ENCODE data around the gene CDH4. TPM values are rescaled to one million over a fixed set of nuclear protein-coding genes. Genes with fewer than 3 reads are reported as not detected.

The CDH4 gene
- total RNA-seq, 2 donors from 2014 or later: 0.19 to 0.65 TPM

DNA sequence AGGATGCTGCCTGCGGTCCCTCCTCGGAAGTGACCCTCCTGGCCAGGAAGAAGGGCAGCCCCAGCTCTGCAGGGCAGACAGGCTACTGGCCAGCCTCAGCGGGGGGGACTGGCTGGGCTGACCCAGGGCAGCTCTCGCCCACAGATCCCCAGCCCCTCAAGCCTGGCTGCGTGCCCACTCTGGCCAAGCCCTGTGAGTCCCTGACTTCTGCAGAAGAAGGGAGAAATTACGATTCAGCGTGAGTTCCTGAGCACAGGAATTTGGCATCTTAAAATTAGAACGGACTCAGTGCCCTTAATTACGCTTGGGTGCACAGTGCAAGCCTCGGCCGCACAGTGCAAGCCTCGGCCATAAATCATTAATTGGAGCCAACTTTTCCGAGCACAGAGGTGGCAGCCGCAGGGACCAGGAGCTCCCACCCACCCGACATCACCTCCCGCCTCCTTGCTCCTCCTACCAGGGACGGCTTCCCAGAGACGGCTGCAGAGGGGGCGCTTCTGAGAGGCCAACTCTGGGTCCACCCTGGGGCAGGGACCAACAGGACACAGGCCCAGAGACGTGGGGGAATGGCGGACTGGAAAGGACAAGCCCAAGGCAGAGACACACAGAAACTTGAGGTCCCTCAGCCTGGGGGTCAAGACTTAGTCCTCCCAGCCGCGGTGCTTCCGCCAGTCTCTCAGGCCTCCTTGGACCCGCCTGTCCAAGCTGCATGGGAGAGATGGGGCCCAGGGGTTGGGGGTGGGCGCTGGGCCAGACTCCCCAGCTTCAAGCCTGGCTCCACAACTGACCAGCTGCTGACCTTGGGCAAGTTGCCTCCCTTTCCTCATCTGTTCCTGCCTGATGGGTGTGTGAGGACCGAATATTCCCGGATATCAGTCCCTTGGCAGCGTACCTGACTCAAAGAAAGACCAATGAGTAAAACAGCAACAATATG is 648.2 kb downstream of the CDH4 start:
- DNase-seq (ENCODE audit: low spot score): no peak
- intact Hi-C loops (cut with DNase I): no loop called here

DNA sequence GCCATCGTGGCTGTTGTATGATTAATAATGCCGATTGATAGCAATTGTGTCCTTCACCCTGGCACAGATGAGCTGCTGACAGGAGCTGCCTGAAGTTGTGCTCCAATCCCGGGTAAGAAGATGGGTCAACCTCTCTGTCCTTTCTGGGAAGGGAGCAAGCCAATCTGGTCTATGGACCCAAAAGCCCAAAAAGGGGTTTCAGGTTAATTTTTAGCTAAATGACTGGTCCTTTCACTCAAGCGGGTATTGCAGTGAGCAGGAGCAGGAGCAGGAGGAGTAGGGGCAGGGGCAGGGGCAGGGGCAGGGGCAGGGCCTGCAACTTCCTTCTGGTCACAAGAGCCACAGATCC is 648.9 kb downstream of the CDH4 start:
- intact Hi-C loops (cut with DNase I): no loop called here
- DNase-seq (ENCODE audit: low spot score): no peak

DNA sequence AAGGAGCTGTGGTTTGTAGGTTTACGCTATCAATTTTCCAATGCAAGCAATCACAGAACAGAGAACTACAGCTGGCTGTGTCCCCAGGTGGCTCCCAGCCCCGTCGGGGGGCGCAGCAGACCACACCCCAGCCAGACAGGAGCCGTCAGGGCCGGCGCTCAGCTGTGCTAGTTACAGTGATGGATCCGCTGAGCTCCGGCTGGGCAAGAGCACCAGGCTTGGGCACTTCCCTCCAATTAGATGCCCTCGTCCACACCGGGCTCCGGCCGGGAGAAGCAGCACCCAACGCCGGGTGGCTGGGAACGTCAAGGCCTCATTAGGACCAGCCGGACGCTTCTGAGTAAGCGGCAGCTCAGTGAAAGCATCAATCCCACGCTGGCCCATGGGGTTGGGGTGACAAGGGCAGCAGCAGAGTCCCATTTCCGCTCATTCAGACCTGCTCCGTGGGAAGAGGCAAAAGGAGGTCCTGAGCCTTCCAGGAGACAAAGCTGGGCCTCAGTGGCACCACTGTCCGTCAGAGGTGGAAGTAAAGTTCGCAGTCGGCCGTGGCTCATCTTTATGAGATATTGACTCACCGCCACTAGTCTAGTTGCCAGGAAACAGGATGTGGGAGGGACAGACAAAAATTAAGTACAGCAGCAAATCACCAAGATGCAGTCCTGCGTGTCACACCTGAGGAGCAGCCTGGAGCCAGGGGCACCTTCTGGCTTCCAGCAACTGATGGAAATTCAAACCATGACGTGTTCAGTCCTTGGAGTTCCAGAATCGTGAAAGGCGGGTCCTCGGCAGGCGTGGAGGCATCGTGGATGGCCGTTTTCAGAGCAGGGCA is 649.5 kb downstream of the CDH4 start:
- intact Hi-C loops (cut with DNase I): no loop called here
- no peak for DNase-seq (ENCODE audit: low spot score)

DNA sequence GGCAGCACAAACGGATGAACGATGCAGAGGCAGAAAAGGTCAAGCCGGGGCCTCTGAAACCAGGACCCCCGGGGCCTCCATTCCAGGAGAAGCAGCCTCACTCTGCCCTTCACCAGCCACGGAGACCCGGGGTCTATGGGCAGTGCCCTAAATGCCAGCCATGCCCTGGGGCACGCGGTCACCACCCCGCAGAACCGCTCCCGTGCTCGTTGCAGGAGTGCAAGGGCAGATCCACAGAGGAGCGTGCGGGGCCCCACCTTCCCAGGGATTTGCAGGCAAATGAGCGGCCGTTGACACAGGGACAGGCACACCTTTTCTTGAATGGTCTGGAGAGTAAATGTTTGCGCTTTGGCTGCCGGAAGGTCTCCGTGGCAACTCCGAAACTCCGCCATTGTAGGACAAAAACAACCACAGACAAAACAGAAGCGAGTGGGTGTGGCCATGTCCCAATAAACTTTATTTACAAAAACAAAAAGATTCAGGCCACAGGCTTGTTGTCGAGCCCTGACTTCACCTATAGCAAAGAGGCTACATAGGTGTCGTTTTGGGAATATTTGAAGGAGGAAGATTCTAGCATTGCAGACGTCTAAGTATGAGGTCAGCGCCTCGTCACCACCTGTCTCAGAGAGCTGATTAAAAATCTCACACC is 650.3 kb downstream of the CDH4 start:
- intact Hi-C loops (cut with DNase I): no loop called here
- no peak for DNase-seq (ENCODE audit: low spot score)

DNA sequence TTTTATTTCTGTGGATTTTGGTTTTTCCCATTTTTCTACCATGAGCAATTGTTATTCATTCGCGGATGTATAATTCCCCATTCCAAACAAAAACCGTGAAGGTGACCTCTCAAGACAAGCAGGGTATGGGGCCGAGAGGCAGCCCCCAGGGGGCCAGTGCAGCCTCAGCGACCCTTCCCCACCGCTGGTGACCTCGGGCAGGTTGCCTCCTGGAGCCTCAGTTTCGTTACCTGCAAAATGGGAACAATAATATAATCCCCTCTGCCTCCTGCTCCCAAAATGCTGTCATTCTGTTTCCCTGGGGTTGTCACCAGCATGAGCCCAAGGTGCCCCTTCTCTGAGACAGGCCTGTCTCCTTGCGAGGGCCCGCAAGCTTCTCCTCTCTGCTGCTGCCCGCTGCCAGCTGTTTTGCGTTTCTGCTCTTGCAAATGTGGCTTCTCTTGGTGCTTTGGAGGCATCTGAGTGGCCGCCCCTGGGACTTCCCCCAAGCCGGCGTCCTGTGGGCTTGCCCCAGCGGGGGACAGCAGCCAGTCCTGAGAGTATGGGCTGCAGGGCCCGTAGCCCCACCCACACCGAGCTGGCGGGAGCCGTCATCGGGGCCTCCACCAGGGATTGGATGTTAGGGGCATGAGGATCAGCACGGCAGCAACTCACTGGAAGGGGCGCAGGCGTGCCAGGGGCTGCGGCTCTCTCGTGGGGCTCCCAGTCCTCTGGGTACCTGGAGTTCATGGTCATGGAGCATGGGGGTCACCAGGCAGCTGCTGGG is 651.7 kb downstream of the CDH4 start:
- intact Hi-C loops (cut with DNase I): no loop called here
- DNase-seq (ENCODE audit: low spot score): no peak

DNA sequence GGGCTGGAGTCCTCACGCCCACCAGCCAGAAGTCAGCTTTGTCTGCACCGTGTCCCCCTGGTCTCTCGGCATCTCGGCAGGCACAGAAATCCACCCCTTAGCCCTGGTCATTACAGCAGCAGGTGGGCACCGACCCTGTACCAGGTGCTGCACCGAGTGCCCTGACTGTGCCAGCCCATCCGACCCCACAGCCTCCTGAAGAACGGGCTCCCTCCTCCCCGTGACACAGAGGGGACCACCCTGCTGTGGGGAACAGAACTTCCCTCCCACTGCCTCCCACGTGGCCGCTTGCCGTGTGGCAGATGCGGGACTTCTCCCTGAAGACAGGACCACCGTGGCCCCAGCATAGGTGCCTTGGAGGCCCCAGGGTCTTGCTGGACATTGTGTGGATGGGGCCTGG is 652.4 kb downstream of the CDH4 start:
- DNase-seq (ENCODE audit: low spot score): no peak
- intact Hi-C loops (cut with DNase I): no loop called here

DNA sequence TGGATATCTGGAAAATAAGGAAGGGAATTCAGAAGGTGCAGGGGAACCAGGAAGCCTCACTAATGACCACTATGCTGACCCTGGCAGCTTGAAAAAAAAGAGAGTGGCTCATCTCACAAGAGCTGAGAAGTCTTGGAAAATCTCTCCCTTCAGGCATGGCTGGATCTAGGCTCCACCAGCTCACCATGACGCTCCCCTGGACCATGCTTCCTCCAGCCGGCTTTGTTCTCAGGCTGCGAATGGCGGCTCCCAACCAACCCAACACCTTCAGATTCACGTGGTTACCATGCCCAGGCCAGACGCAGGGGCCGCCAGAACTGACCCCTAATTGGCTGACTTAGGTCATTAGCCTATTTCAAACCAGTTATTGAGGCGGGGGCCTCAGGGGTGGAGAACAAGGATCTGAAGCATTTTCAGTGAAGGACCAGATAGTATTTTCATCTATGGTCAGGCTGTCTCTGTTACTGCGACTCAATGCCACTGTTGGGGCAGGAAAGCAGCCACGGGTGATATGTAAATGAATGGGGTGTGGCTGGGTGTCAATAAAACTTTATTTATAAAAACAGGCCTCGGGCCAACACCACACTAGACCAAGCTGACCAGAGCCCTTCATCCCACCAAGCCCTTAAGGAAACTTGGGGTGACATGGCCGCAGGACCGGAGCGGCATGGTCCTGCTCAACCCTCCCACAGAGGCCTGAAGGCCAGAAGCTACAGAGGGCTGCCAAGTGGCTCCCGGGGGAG is 653.9 kb downstream of the CDH4 start:
- intact Hi-C loops (cut with DNase I): no loop called here
- no peak for DNase-seq (ENCODE audit: low spot score)

DNA sequence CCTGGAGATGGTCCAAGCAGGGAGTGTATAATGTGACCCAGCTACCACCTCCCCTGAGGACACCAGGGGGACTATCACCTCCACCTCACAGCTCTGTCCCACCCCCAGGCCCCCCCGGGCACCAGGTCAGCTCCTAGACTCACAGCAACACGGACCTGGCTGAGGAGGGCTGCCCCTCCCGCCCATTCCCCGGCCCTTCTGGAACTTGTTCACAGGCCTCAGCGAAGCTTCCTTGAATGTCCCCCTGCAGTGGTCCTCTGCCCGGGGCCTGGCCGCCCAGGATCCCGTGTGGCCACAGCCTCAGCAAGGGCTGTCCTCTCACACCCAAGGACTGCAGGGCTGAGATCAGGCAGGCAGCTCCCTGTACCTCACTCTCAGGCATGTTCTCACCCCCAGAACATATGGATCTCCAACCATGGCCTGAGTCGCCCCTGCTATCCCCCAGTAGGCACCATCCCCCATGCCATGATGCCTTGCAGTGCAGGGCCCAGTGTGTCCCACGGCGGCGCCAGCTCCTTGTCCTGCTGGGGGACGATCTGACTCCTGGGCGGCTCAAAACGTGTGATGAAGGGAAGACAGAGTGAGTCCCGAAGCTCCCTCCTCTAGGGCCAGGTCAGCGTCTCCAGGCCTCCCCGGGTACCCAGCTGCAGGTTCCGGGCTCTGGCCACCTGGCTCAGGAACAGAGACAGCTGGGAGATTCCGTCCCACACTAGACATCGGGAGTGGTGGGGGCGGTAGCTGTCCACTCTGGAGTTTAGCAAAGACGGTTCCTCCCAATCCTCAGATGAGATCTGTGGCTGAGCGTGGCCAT is 655.2 kb downstream of the CDH4 start:
- intact Hi-C loops (cut with DNase I): no loop called here
- no peak for DNase-seq (ENCODE audit: low spot score)

DNA sequence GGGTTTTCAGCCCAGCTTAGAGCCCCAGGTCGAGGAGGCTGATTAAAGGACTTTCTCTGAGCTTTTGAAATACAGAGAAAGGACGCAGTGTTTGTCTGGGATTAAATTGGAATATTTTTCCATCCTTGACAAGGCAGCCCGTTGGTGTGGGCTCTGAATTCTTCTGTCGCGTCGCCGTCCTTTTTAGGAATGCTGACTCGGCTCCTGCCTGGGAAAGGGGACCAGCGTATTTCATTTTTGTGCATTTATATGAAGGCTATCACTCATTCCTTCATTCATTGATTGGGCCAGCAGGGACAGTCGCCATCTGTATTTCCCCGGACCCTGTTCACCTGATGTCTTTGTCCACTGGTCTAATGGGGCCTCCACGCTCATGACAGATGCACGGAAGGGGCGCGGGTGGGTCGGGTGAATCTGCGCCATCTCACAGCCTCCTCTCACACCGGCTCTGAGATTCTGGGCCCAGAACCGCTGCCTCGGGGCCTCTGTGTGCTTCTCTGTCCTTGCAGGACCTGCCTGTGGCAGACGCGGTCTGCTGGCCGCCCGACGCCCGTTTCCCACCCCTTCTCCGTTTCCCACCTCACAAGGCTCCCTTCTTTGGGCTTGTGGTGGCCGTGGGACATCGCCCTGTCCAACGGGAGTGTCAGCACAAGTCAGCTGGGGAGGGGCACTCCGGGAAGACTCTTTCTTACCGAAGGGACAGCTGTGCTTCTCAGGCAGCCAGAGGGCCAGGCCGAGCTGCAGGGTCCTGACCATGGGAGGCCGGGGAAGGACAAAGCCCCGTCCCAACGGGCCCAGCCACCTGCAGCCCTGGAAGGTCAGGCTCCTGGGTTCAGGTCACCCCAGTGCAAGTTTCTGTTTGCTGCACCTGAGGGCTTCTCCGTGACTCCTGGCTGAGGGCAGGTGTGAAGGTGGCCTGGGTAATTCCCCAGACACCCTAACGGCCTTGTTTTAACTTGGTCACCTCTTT is 656.3 kb downstream of the CDH4 start:
- no peak for DNase-seq (ENCODE audit: low spot score)
- intact Hi-C loops (cut with DNase I): no loop called here

DNA sequence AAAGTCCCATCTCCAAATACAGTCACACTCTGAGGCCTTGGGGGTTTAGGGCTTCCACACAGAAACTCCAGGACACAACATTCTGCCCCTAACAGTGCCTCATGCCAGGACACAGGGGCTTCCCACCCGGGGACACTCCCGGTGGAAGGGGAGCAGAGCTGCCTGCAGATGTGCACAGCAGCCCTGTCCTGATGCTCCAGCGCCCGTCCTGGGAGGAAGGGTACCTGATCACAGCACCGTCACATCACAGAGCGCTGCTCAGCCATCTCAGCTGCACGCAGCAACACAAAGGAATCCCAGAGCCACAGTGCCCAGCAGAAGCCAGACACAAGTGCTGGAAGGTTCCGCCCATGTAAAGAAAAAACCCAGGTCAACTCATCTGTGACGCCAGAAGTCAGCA is 657.0 kb downstream of the CDH4 start:
- intact Hi-C loops (cut with DNase I): no loop called here
- no peak for DNase-seq (ENCODE audit: low spot score)

DNA sequence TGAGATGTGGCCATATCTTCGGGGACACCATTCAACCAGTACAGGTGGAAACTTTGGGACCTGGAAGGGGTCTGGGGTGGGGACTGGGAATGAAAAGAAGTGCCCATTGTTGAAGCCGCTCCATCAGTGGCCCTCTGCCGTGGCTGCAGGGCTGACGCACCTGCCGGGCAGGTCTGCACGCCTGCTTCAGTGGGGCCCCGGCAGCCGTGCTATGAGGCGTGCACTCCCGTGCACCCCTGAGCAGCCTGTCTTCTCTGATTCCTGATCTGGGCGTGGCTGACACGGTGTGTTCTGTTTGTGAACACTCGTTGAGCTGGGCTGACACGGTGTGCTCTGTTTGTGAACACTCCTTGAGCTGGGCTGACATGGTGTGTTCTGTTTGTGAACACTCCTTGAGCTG is 657.8 kb downstream of the CDH4 start:
- intact Hi-C loops (cut with DNase I): no loop called here
- no peak for DNase-seq (ENCODE audit: low spot score)

DNA sequence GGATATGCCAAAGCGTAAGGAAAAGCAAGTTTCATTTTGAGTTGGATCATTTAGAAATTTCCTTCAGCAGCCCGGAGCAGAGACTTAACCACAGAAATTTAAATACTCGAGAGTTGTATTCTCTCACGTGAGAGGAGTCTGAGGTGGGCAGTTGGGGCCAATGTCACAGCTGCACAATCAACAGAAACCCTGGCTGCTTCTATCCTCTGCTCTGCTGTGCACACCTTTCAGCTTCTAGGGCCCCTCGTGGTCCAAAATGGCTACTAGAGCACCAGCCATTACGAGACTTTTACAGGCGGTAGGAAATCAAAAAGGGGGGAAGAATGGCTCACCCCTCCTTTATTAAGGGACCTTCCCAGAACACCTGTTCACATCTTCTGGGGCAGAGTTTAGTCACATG is 659.8 kb downstream of the CDH4 start:
- intact Hi-C loops (cut with DNase I): no loop called here
- DNase-seq (ENCODE audit: low spot score): no peak

DNA sequence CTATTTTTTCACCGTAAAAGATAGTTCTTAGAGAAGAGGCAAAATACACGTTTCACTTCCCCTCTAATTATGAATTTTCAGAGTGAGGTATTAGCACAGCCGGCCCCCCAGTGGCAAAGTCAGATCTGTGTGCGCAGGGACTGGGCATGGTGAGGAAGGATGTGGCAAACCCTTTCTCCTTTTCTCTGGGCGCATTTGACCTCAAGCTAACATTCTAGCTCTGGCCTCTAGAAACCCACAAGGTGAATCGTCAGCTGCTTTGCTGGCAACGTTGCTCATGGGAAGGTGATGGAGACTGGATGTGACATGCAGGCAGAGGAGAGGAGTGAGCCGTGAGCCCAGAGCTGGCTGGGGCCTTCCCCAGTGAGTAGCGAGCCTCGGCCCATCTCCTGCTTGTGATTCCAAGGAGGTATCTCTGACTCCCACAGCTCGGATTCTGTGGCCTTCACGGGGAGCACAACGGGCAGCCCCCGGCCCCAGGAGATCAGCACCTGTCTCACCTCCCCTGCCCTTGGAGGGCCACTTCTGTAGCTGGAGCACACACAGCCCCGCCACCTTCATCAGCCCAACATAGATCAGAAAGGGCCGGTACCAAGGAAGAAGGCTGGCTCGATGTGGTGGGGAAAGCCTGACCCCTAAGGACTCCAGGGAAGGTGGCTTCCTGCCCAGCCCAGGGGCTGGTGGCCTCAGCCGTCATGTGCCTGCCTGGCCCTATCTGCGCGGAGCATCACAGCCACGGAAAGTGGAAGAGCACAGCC is 660.8 kb downstream of the CDH4 start:
- intact Hi-C loops (cut with DNase I): no loop called here
- DNase-seq (ENCODE audit: low spot score): no peak

DNA sequence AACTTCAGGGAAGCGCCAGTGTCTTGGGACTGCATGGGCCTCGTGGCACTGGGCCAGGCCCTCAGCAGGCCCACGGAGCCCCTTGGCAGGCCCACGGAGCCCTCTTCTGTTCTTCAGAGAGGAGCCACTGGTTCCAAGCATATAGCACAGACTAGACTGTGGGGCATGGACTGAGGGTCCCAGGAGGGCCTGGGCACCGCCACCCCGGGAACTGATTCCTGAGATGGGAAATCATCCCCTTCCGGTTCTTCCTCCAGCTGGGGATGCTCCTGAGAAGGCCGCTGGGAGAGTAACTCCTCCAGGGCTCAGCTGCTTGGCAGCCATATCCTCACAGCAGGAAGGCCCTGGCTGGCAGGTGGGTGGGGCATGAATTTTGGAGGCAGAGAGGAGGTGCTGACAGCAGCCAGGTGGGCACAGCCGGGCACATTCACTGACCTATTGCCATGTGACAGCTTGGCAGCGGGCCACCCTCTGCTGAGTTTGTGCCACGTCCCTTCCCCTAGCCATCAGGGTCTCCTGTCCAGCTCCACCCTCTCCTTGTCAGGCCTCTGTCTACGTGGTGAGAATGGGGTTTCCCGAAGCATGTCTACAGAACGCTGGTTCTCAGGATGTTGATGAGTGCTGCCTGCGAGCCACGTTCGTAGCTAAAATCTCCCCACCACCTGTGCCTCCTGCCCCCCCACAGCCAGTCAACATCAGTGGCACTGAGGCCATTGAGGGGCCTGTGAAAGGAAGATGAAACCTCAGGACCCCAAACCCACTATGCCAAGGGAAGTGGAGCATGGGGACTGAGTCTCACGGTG is 661.6 kb downstream of the CDH4 start:
- intact Hi-C loops (cut with DNase I): no loop called here
- DNase-seq (ENCODE audit: low spot score): no peak

DNA sequence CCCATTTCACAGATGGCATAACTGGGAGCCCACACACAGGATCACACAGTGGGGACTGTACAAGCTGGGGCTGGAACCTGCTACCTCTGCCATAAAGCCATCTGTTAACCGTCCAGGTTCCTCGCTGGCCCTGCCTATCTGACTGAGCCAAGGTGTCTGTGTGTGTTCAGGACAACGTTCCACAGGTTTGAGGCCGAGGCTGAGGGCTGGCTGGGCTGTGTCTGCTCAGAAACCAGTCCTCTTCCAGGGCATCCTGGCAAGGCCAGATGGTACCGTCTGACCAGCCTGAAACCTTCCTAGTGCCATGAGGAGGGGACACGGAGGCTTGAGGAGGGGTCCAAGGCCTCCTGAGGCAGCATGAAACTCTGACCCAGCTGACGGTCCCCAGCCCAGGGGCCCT is 663.0 kb downstream of the CDH4 start:
- intact Hi-C loops (cut with DNase I): no loop called here
- no peak for DNase-seq (ENCODE audit: low spot score)

All from posterior vena cava (tissue), 2 donors.